Cardiac septum (tissue), 1 donor: Measurements from ENCODE around the gene MPP2. TPM values are rescaled to one million over a fixed set of nuclear protein-coding genes. Genes with fewer than 3 reads are reported as not detected.
"Not testable (repeated sequence)": the region's sequence is repeated elsewhere in the genome, so short reads cannot be mapped to it uniquely, and the experiment has no call there.

ENCODE experiments used
- DNase-seq: peaks from one replicate; pipeline ENCODE4 v3.0.0-alpha.2; 2020; ENCODE audit warnings: low spot score
- intact Hi-C: fragments of 100-400 bp; cut with DNase I; formaldehyde crosslinking; loops from one replicate; pipeline ENCODE4 v1.14.0; 2022
- total RNA-seq: library from RNA; stranded (reverse); fragmentation: NEBNext Ultra II Directional; extraction: Animal tissue kit (Norgen Biotek cat#: 25700); gene quantifications from one replicate; pipeline ENCODE4 v1.2.1, GENCODE V29; 2021
- donor health status: DM: no; HTN: no; CAD: no.

Gene MPP2
- total RNA-seq, 1 donor from 2014 or later = 13.8 TPM

DNA sequence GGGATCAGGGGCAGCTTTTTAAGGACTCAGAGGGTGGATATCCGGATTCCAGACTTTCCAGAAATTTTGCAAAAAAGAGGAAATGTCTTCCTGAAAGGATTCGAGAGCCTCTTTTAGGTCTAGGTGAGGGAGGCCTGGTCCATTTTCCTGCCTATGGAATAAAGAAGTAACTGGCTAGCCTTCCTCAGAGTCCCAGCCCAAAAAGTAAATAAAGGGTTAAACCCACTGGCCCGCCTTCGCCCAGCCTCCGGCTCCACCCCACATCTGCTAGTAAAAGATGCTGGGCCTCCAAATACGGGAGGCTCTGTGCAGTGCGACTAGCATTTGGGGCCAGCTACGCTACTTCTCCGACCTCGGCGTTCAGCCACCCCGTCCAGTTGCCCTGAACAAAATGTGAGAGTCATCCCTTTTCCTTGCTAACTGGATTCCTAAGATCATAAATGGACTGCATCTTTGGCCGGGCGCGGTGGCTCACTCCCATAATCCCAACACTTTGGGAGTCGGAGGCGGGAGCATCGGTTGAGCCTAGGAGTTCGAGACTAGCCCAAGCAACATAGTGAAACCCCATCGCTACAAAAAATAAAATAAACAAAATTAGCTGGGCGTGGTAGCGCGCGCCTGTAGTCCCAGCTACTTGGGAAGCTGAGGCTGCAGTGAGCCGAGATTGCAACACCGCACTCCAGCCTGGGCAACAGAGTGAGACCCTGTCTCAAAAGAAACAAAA is 824 bp upstream of the MPP2 start:
- intact Hi-C loops = no loop called here
- DNase-seq = peak; percentile 83

DNA sequence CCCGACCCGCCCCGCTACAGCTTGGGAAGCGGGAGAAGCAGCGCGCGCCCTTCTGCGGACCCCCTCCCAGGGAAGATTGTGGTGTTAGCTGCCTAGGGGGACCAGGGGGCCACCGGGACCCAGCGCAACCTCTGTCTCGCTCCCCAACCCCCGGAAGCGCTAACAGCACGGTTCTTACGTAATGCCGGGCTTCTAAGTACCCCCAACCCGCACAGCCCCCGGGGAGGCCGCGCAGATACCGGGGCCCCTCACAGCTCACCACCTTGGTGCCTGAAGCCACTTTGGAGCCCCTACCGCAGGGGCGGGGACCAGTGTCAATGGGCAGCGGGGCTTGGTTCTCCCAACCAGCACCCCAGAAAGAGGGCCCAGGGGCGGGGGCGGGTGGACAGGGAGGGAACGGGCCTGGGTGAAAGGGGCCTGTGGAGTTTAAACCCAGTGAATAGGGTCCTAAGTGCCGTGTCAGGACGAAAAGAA is 348 bp downstream of the MPP2 start:
- DNase-seq = no peak
- intact Hi-C loops = no loop called here

DNA sequence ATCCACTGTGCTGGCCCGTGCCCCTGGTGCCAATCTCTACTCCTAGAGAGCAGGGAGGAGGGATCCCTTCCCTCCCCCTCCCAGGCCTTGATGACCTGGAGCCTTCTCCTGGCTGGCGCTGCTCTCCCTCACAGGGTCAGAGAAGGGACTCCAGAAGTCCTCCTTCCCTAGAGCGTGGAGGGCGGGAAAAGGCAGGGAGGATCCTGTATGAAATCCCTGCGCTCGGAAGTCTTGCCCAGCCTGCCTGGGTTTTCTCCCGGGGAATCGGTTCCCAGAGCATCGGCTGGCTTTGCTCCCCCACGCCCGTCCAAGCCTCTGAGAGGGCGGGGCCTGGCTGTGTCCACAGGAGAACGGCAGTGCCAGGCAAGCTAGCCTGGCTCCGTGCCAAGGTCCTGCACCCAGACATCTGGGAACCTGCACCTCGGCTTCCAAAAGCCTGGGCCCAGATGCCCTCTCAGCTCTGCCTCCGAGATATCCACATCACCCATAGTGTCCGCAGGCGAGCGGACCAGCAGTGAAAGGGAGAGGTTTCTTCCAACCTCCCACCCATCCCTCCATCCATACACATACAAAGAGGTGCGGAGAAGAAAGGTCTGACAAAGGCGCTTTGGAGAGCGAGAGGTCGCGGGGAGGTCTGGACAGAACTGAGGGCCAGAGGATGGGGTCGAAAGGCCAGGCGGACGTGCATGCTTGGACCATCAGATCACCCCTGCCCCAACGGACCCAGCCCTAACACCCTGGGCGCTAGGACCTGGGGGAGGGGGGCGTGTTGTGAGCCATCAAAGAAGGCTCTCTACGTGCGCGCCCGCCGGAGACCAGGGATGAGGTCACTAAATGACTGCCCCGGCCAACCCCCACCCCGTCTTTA is 1.1 kb downstream of the MPP2 start:
- peak; percentile 84 for DNase-seq
- intact Hi-C loops = no loop called here

DNA sequence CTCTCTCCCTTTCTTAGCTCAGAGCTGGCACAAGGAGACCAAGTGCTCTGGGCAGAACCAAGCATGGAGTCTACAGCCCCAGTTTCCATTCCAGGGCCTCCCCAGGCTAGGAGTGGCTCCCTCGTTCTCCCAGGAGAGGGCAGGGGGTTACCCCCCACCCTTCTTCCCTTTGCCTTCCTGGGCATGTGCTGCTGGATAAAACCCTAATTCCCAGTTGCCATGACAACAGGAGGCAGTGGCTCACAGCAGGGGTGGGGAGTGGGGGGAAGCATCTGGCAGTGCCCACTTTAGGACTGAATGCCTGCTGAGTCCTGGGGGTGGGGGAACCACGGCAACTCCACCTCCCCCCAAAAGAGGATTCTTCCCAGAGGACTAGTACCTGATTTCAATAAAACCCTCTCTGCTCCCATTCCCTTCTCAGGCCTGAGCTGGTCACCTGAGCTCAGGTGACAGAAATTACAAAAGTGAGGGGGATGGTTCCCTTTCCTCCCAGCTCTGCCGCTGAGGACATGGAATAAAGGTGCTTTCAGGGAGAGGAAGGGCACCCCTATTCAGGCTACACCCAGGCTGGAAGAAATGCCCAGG is 1.8 kb downstream of the MPP2 start:
- intact Hi-C loops = no loop called here
- DNase-seq = no peak

DNA sequence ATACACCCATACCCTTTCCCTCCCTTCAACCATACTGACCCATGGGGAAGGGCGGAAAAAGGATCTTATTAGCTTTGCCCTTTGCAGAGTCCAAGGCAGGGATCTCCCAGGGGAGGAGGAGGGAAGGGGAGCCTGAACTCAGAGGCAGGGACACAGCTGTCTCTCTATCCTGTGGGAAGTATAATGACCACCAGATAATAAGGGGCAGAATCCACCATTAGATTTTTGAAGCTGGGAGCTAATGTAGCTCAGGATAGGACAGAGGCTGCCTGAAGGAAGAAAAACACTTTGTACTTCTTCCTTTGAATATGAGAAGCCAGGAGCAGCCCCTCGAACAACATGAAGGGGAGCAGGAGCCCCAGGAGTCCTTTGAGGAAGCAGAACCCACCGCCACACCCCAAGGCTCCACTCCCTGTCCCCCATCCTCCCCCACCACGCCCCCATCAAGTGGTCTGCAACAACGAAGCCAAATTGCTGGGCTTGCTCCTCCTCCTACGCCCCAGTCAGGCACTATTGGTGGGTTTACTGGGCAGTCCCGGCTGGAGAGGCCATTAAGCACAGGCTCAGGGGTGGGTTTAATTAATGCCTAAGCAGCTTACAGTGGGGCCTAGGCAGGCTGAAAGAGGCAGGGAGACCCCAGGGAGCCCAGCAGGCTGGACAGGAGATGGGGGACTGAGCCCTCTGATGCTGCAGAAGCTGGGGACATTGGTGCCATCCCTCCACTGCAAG is 5.3 kb downstream of the MPP2 start:
- no peak for DNase-seq
- intact Hi-C loops = no loop called here

DNA sequence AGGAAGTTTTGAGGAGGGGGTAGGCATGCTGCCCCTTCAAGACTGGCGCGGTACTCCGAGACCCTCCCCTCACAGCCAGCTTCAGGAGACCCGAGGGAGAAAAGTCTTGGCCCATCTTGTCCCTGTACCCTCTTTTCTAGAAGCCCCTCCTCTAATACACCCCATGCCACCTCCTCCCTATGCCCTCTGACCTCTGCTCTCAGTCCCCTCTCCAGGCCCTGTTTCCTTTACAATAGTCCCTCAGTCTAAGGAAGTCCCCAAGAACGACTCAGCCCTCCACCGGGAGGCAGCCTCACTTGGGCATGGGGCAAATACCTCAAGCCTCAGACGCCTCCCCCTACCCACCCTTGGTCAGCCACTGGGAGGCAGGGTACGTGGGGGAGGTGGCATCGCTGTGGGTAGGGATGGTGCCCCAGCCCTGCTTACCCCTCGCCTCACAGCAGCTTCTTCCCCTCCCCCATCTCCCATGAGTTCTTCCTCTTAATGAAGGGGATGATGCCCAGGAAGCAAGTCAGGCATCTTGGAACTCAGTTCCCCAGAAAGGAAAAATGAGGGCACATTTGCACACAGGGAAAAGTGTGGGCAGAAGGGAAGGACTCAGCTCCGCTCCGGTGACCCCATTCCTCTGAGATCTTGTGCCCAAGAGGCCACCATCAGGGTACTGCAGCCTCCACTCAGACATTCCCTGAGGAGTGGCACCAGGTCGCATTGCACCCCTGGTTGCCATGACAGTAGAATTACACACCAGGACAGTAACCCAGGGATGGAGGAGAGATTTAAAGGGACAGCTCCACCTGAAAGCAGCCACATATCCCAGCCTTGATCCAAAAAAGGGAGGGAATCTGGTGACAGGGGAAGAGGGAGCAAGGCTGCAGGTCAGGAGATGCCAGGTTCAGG is 6.2 kb downstream of the MPP2 start:
- no peak for DNase-seq
- intact Hi-C loops = no loop called here

DNA sequence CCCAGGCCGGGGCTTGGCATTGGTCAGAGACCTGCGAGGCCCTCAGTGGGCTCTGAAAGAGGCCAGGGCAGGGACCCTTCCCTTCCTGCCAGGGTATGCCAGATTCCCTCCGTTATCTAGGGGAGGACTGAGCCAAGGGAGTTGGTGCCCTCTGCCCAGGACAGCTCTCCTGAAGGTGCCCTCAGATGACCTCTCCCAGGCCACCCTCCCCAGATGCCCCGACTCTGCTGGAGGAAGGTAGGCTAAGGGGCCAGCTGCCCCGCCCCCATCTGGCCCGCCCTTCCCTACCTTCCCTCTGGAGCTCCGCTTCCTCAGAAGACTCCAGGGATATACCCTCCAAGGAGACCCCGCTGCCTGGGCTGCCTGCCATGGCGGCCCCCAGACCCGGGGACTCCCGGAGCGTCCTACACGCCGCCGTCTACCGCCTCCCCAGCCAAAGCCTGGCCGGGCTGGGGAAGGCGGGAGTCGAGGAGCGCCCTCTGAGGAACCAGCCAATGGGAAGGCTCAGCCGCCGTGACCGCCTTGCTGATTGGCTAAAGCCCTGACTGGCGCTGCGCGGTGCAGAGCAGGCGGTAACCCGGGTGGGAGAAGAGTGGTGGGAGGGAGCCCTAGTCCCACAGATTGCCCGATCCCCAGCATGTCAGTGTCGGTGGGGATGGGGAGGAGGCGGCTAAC is 7.0 kb downstream of the MPP2 start:
- intact Hi-C loops = no loop called here

DNA sequence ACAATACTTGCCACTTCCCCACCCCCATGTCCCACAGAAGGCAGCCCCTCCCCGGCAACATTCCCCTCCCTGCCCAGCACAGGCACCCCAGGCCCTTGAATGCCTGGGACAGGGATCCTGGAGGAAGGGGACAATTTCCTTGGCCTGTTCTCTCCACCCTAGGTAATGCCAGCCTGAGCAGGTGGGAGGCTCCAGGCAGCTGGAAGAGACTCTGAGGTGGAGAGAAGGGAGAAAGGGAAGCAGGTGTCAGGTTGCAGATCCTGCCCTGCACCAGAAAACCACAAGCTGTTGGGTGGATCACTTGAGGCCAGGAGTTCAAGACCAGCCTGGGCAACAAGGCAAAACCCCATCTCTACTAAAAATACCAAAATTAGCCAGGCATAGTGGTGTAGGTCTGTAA is 8.9 kb downstream of the MPP2 start:
- intact Hi-C loops = no loop called here
- no peak for DNase-seq

More for the DNA sequence above, 7.0 kb downstream of the MPP2 start:
- peak; percentile 90 for DNase-seq

DNA sequence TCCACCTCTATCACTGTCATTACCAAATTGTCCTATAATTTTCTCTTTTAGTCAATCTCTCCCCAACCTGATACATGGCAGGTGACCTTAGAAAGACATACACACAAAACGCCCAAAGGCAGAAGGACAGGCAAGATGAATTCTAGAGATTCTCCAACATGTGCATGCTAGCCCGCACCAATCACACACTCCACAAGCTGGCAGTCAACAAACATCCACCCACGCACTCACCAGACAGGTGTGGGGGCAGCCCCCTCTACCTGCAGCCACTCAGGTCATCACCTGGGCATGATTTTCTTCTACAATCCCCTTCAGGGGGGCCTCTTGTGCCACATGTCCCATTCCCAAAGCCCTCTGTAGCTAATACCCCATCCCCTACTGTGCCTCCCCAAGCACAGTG is 9.5 kb downstream of the MPP2 start:
- intact Hi-C loops = no loop called here

DNA sequence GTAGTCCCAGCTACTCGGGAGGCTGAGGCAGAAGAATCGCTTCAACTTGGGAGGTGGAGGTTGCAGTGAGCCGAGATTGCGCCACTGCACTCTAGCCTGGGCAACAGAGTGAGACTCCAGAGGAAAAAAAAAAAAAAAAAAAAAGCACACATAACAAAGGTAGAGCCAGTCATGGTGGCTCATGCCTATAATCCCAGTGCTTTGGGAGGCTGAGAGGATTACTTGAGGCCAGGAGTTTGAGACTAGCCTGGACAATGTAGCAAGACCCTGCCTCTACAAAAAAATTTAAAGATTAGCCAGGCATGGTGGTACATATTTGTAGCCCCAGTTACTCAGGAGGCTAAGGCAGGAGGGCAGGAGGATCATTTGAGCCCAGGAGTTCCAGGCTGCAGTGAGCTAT is 12.8 kb downstream of the MPP2 start:
- DNase-seq, intact Hi-C loops: not testable (repeated sequence)

More for the DNA sequence above, 9.5 kb downstream of the MPP2 start:
- DNase-seq = no peak

DNA sequence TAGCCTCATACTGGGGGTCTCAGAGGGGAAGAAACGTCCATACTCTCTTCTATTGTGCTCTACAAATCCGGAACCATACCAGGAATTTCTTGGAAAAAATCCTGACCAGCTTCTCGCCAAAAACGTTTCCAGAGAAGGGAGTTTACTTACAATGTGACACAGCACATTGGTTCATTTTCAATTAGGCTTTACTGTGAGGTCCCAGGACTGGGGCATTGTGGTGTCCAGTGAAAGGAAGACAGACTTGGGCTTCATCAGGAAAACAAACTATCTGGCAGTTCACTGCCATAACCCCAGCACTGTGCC is 14.7 kb downstream of the MPP2 start:
- intact Hi-C loops = no loop called here
- no peak for DNase-seq

DNA sequence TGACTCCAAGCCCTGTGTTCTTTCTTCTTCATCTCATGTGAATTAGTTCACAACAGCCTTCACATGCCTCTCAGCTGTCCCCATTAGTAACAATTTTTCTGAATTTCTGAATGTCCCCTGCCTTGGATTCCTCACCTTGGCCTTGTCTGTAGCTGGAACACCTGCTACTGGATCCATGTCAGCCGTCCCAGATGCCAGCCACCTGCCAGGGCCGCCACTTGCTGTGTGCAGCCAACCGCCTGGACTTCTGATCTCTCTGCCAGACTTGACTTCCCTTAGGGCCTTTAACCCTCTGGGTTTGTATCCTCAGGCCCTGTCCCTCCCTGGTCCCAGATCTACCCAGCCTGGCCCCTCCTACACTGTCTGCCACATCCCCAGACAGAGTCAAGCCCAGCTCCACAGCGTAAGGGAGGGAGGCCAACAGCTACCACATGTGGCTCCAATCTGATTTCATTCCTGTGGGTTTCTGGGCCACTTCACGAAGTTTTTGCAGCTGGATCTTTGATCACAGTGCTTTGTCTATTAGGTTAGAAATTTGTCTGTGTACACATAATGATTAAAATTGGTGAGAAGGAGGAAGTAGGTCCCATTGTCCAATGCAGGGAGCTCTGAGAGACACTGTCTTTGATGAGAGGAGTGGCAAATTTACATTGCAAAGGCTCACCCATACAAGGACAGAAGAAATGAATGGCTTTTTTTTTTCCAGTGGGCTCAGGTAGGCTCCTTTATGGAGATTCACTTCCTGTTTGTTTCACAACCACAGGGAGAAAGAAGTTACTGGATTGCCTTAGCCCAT is 15.3 kb downstream of the MPP2 start:
- intact Hi-C loops = no loop called here
- no peak for DNase-seq

DNA sequence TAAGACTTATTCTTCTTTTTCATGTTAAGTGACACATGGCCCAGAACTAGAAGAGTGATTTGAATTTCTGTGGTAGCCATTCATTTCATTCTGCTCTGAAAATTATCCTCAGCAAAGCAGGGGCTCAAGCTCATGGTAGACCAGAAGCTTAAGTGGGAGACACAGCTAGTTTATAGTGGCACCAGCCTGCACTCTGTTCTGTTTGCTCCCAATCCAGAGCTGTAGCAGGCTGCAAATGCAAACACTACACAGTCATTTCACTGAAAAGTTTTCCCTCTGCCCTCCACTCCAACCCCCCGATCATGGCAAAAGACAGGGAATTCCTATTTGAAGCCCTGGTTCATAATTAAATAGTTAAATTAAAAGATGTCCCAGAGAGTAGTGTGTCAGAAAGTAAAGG is 17.1 kb downstream of the MPP2 start:
- intact Hi-C loops = no loop called here
- DNase-seq = no peak

DNA sequence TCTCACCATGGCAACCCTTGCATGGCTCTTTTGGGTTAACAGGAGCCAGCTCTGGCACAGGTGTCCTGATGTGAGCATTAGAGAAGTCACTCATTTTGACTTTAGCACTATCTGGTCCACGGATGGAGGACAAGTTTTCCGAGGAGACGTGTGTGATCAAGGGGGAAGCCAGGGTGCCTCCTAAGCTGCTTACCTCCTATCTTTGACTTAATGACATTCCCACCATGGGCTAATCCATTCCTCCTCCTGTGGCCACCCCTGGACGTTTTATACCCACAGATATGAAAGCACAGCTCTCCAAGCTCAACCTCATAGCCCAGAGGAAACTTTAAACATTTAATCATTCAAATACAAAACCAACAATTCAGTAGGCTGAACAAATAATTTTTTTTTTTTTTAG is 18.8 kb downstream of the MPP2 start:
- no peak for DNase-seq
- intact Hi-C loops = no loop called here

DNA sequence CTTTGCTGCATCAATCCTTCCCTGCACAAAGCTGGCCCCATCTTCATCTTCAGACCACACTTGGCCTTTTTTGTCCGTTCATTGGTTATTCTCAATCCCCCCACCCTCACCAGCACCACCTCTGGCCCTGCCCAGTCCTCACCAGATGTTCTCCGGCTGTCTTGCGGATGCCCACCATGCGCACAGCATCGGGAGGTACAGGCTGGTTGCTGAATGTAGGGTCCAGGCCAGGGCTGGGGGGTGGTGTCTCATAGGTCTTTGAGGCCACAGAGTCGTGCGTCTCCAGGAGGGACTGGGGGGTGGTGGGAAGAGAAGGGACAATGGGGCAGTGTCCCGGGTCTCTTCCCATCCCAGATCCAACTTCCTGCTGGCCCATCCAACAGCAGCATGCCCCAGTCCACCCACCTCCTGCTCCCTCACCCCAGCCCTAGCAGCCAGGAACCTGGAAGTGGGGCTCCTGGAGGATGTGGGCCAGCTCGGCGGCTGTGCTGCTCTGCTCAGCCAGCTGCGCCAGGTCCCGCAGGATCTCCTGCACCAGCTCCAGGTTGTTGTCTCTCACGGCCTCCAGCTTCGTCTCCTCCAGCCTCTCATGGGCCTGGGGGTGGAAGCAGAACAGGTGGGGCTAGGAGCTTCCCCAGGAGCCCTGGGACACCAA is 24.4 kb downstream of the MPP2 start:
- DNase-seq = no peak
- intact Hi-C loops = no loop called here

DNA sequence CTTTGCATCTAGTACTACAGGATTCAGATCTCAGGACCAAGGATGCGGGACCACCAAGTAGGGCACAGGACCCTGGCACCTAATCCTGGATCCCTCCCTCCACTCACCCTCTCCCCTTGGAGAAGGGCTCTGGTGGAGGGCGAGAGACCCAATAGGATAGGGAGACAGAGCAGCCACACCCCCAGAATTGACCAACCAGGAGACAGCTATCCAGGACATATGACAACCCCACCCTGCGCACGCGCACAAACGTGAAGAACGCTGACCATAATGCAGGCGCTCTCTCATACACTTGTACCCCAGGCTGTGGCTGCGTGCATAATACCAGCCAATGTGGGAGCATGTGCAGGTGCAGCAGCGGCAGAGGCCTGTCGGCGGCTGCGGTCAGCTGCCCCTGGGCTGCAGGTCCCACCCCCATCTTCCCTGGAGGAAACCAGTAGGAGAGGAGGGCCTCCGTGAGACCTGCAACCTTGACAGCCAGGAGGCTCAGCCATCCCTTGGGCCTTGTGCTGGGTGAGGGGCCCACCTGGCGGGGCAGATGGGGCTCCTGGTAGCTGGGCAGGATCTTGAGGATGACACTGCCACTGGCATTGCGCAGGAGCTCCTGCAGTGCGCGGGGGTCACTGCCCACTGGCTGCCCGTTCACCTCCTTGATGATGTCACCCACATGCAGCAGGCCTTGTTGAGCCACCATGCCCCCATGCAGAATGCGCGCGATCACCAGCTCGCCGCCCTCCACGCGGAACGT is 25.4 kb downstream of the MPP2 start:
- intact Hi-C loops = no loop called here
- DNase-seq = no peak

DNA sequence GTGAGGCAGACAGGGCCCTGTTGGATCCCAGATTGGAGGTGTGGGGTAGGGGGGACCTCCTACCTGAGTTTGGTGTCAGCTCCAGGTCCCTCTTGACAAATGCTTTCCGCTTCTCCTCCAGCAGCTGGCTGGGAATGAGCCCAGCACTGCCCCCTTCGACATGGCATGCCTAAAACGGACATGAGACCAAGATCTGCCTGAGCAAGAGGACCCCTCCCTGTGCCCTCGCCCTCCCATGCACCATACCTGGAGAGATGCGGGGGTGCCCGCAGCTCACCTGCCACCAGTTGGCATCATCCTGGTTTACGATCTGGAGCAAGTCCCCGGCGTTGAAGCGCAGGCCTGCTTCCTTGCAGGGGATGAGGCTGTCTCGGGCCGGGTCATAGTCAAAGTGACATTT is 26.2 kb downstream of the MPP2 start:
- no peak for DNase-seq
- intact Hi-C loops = no loop called here
